Measurements from ENCODE around the gene DGKB. TPM values are rescaled to one million over a fixed set of nuclear protein-coding genes. Genes with fewer than 3 reads are reported as not detected.

Gene DGKB
- total RNA-seq, 1 experiment from 2014 or later = not detected

DNA sequence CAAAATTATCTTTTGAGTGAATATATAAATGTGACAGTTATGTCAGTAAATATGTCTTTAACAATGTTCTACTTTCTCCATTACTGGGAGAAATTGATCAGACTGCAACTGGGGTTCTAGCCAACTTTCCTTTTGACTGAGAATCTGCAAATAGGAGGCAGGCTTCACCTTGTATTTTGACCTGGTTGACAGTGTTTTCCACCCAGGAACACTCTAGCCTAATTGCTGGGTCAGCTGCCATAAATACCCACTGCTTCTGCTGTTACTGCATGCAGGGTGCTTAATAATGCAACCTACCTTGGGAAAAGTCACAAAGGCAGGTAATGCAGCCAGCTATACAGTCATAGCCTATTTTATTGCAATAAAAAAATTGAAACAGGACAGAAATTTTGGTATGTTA is 319.0 kb downstream of the DGKB start:
- CTCF ChIA-PET = no interaction called here
- TF ChIP-seq SIN3A (IDR thresholded peaks at IDR 0.05; ENCODE audit: borderline replicate concordance, insufficient read depth, low read depth, low read length) = no peak
- intact Hi-C loops (cut with micrococcal nuclease; ENCODE audit: unreplicated experiment) = no loop called here
- Histone ChIP-seq H3K4me3 (ENCODE audit: low read depth in 2 of 2, low read length in 2 of 2) (no peak overlapping the region), H3K27me3 (ENCODE audit: control insufficient read depth, insufficient read depth, low read length) (no peaks in the 10 kb centered on the region), H3K27ac (ENCODE audit: low read length) (no peak overlapping the region), H3K9me3 (ENCODE audit: control insufficient read depth, insufficient read depth, low read depth, low read length) (peaks cover 30% of the 10 kb centered on the region), H3K4me1 (ENCODE audit: control insufficient read depth, insufficient read depth, low read length) (no peaks in the 10 kb centered on the region), H3K36me3 (ENCODE audit: control insufficient read depth, insufficient read depth, low read length) (no peaks in the 10 kb centered on the region)
- POLR2A ChIA-PET = no interaction called here
- BruUV-seq (replicated peaks) = no TSS peak
- no peak for ATAC-seq
- in situ Hi-C loops (cut with HindIII; ENCODE audit: low pct_unique_long_range_greater_than_20kb, low sequenced_read_pairs) = no loop called here
- DNase-seq (ENCODE audit: low read depth, low spot score) = no peak

DNA sequence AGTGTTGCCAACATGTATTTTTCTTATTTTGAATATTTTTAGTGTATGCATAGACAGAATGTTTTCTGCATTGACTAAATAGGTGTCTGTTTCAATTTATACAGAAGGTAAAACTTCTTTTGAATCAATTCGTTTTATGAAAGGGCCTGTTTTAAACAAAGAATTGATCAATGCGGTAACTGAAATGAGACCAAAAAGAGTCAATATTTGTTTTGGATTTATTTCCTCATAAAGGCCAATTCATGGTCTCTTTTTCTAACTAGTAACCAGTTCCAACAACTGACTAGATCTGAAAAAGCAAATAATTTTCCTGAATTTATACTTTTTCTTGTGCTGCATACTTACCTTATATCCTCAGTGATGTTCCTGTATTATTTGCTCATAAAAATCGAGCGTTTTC is 320.5 kb downstream of the DGKB start:
- H3K9me3 ChIP-seq (ENCODE audit: control insufficient read depth, insufficient read depth, low read depth, low read length) = peaks cover 30% of the 10 kb centered on the region
- no peak overlapping the region for H3K4me3 ChIP-seq (ENCODE audit: low read depth in 2 of 2, low read length in 2 of 2)
- BruUV-seq (replicated peaks) = no TSS peak
- no peaks in the 10 kb centered on the region for H3K4me1 ChIP-seq (ENCODE audit: control insufficient read depth, insufficient read depth, low read length)
- ChIA-PET CTCF (no interaction called here), POLR2A (no interaction called here)
- no peaks in the 10 kb centered on the region for H3K27me3 ChIP-seq (ENCODE audit: control insufficient read depth, insufficient read depth, low read length)
- no peak overlapping the region for H3K27ac ChIP-seq (ENCODE audit: low read length)
- ATAC-seq (no peak), DNase-seq (ENCODE audit: low read depth, low spot score) (no peak)
- no peaks in the 10 kb centered on the region for H3K36me3 ChIP-seq (ENCODE audit: control insufficient read depth, insufficient read depth, low read length)
- in situ Hi-C loops (cut with HindIII; ENCODE audit: low pct_unique_long_range_greater_than_20kb, low sequenced_read_pairs) (no loop called here), intact Hi-C loops (cut with micrococcal nuclease; ENCODE audit: unreplicated experiment) (no loop called here)
- TF ChIP-seq TCF7L2 (IDR thresholded peaks at IDR 0.05; ENCODE audit: low read depth, low read length) = no peak
- no peak for TF ChIP-seq POLR2AphosphoS5 (IDR thresholded peaks at IDR 0.05; ENCODE audit: low read depth, low read length)
- no peak for TF ChIP-seq SIN3A (IDR thresholded peaks at IDR 0.05; ENCODE audit: borderline replicate concordance, insufficient read depth, low read depth, low read length)

DNA sequence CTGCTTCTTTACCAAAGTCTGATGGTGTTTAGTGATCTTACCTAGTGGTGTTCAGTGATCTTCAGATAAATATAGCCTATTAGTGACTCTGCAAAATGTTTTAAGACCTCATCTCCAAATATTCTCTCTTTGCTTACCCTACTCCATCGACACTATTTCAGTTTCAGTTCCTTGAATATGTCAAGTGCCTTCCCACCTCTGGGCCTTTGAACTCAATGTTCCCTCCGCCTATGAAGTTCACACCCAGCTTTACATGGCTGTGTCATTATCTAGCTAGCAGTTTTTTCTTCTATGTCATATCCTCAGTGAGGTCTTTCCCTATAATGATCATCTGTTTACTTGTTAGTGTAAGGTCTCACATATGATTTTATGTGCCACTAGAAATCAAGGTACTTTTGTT is 322.6 kb downstream of the DGKB start:
- DNase-seq (ENCODE audit: low read depth, low spot score) (no peak), ATAC-seq (no peak)
- intact Hi-C loops (cut with micrococcal nuclease; ENCODE audit: unreplicated experiment) = no loop called here
- ChIA-PET POLR2A (no interaction called here), CTCF (no interaction called here)
- H3K4me3 ChIP-seq (ENCODE audit: low read depth in 2 of 2, low read length in 2 of 2) = no peak overlapping the region
- in situ Hi-C loops (cut with HindIII; ENCODE audit: low pct_unique_long_range_greater_than_20kb, low sequenced_read_pairs) = no loop called here
- BruUV-seq (replicated peaks) = no TSS peak
- H3K27me3 ChIP-seq (ENCODE audit: control insufficient read depth, insufficient read depth, low read length) = no peaks in the 10 kb centered on the region
- no peak overlapping the region for H3K27ac ChIP-seq (ENCODE audit: low read length)
- TF ChIP-seq POLR2AphosphoS5 (IDR thresholded peaks at IDR 0.05; ENCODE audit: low read depth, low read length) (no peak), TCF7L2 (IDR thresholded peaks at IDR 0.05; ENCODE audit: low read depth, low read length) (no peak)
- TF ChIP-seq, protein P1, sequence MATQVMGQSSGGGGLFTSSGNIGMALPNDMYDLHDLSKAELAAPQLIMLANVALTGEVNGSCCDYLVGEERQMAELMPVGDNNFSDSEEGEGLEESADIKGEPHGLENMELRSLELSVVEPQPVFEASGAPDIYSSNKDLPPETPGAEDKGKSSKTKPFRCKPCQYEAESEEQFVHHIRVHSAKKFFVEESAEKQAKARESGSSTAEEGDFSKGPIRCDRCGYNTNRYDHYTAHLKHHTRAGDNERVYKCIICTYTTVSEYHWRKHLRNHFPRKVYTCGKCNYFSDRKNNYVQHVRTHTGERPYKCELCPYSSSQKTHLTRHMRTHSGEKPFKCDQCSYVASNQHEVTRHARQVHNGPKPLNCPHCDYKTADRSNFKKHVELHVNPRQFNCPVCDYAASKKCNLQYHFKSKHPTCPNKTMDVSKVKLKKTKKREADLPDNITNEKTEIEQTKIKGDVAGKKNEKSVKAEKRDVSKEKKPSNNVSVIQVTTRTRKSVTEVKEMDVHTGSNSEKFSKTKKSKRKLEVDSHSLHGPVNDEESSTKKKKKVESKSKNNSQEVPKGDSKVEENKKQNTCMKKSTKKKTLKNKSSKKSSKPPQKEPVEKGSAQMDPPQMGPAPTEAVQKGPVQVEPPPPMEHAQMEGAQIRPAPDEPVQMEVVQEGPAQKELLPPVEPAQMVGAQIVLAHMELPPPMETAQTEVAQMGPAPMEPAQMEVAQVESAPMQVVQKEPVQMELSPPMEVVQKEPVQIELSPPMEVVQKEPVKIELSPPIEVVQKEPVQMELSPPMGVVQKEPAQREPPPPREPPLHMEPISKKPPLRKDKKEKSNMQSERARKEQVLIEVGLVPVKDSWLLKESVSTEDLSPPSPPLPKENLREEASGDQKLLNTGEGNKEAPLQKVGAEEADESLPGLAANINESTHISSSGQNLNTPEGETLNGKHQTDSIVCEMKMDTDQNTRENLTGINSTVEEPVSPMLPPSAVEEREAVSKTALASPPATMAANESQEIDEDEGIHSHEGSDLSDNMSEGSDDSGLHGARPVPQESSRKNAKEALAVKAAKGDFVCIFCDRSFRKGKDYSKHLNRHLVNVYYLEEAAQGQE (IDR thresholded peaks at IDR 0.05; ENCODE audit: insufficient read depth in 1 of 2, low read depth in 2 of 2, low read length in 1 of 2) = no peak
- peaks cover 15% of the 10 kb centered on the region; the same call in 1 of the 2 replicates for H3K9me3 ChIP-seq (ENCODE audit: control insufficient read depth, insufficient read depth, low read depth, low read length)
- H3K4me1 ChIP-seq (ENCODE audit: control insufficient read depth, insufficient read depth, low read length) = no peaks in the 10 kb centered on the region
- H3K36me3 ChIP-seq (ENCODE audit: control insufficient read depth, insufficient read depth, low read length) = no peaks in the 10 kb centered on the region

DNA sequence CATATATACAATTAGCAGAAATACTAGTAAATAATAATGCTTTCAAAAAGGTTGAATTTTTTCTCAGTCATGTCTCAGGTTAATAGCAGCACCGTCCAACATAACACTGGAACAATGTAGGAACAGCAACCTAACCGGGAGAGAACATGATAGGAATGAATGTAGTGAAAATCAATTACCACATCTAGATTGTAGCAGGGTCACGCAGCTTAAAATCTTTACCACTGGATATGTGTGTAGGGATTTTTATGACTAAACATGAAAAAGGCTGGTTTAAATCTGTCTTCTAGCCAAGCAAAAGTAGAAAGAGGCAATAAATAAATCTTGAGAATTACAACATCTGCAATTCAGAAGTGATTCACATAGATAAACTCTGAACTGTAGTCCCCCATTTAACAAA is 326.0 kb downstream of the DGKB start:
- no TSS peak for BruUV-seq (replicated peaks)

More for the DNA sequence above, 326.0 kb downstream of the DGKB start:
- no peak for TF ChIP-seq CTCF (IDR thresholded peaks at IDR 0.05)
- TF ChIP-seq POLR2AphosphoS5 (IDR thresholded peaks at IDR 0.05; ENCODE audit: low read depth, low read length) = no peak
- TF ChIP-seq SIN3A (IDR thresholded peaks at IDR 0.05; ENCODE audit: borderline replicate concordance, insufficient read depth, low read depth, low read length) = no peak
- no peak for TF ChIP-seq TCF7L2 (IDR thresholded peaks at IDR 0.05; ENCODE audit: low read depth, low read length)
- TF ChIP-seq, protein P1 (IDR thresholded peaks at IDR 0.05; ENCODE audit: insufficient read depth in 1 of 2, low read depth in 2 of 2, low read length in 1 of 2) = no peak
- POLR2A ChIA-PET = no interaction called here
- no peaks in the 10 kb centered on the region for H3K4me1 ChIP-seq (ENCODE audit: control insufficient read depth, insufficient read depth, low read length)
- 0 out of 2 replicates have a peak, but pooled peaks cover 2% of the 10 kb centered on the region for H3K9me3 ChIP-seq (ENCODE audit: control insufficient read depth, insufficient read depth, low read depth, low read length)
- CTCF ChIA-PET = no interaction called here
- H3K27ac ChIP-seq (ENCODE audit: low read length) = no peak overlapping the region
- no peak overlapping the region for H3K4me3 ChIP-seq (ENCODE audit: low read depth in 2 of 2, low read length in 2 of 2)
- H3K36me3 ChIP-seq (ENCODE audit: control insufficient read depth, insufficient read depth, low read length) = no peaks in the 10 kb centered on the region
- no peaks in the 10 kb centered on the region for H3K27me3 ChIP-seq (ENCODE audit: control insufficient read depth, insufficient read depth, low read length)
- in situ Hi-C loops (cut with HindIII; ENCODE audit: low pct_unique_long_range_greater_than_20kb, low sequenced_read_pairs) = no loop called here
- DNase-seq (ENCODE audit: low read depth, low spot score) (no peak), ATAC-seq (no peak)
- intact Hi-C loops (cut with micrococcal nuclease; ENCODE audit: unreplicated experiment) = no loop called here
